Activated CD4-positive, alpha-beta T cell treated with anti-CD3 and anti-CD28 coated beads, Interleukin-2, amount 10 ng/mL, durations not matched to agents 24 days and 14 days (primary cell): ENCODE data around the gene HSP90AB1. TPM values are rescaled to one million over a fixed set of nuclear protein-coding genes. Genes with fewer than 3 reads are reported as not detected.

Experiments used
- DNase-seq: peaks from one replicate; pipeline ENCODE4 v3.0.0; 2022
- H3K27ac Mint-ChIP-seq: one replicate; pipeline ENCODE4 v1.8.0; 2022; ENCODE audit warnings: mild to moderate bottlenecking, mixed read lengths
- H3K27me3 Mint-ChIP-seq: one replicate; pipeline ENCODE4 v1.8.0; 2022; ENCODE audit warnings: mixed read lengths
- H3K36me3 Mint-ChIP-seq: one replicate; pipeline ENCODE4 v1.8.0; 2022; ENCODE audit warnings: low read depth, mild to moderate bottlenecking, mixed read lengths
- H3K4me1 Mint-ChIP-seq: one replicate; pipeline ENCODE4 v1.8.0; 2021; ENCODE audit warnings: mixed read lengths
- H3K4me3 Mint-ChIP-seq: one replicate; pipeline ENCODE4 v1.8.0; 2022; ENCODE audit warnings: mild to moderate bottlenecking, moderate library complexity, mixed read lengths
- H3K9me3 Mint-ChIP-seq: one replicate; pipeline ENCODE4 v1.8.0; 2021; ENCODE audit warnings: mixed read lengths
- intact Hi-C: fragments of 100-400 bp; cut with micrococcal nuclease; formaldehyde crosslinking; loops from one replicate; pipeline ENCODE4 v1.15.1; 2023
- total RNA-seq: library from RNA; stranded (reverse); gene quantifications from 2 replicates; pipeline ENCODE4 v1.2.3, GENCODE V29; 2022

HSP90AB1 gene
- 2,450 and 2,479 TPM in 2 replicates for total RNA-seq

DNA sequence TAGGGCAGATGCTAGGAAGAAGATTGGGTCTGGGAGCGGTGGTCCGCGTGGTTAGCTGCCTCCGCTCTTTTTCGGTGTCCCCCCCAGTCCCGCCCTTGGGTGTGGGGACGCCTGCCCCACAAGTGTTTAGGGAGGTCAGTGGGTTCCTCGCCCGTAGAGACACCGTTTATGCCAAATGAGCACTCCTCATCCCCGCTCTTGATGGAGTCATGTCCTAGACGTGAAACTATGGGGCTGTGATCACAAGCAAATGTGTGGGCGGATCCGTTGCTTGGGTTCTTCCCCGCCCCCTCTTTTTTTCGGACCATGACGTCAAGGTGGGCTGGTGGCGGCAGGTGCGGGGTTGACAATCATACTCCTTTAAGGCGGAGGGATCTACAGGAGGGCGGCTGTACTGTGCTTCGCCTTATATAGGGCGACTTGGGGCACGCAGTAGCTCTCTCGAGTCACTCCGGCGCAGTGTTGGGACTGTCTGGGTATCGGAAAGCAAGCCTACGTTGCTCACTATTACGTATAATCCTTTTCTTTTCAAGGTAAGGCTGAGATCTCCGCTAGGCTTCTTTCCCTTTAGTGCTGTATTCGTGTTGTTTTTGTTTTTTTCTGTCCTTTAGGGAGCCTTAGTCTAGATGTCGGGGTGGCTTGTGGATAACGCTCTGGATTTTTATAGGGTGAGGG lies at the start of gene HSP90AB1:
Gene HSP90AB1 (plus strand): TSS at position 439 of the 675 bp plus-strand sequence. CDS start 1,529 bp downstream, outside the sequence.
- Mint-ChIP-seq H3K9me3 (no peaks in the 10 kb centered on the region), H3K4me3 (peak within 1 kb of the TSS; percentile 92), H3K4me1 (peaks cover 40% of the 10 kb centered on the region), H3K27ac (peak within 1 kb of the TSS; percentile 98), H3K27me3 (peaks cover 3% of the 10 kb centered on the region), H3K36me3 (peaks cover 50% of the 10 kb centered on the region)
- DNase-seq, result peak; percentile 99
- intact Hi-C loops, result loop anchor here (1.0 to 10.0 kb wide), 7 partner anchors 8 to 672 kb away; partner anchors contain the start of genes MRPL14, NFKBIE, POLH and SLC35B2

GRCh38 chr6:44198684-44199083 lies 48.2 kb upstream of the HSP90AB1 start:
- intact Hi-C loops, result no loop called here
- Mint-ChIP-seq H3K4me1 (no peaks in the 10 kb centered on the region), H3K36me3 (no peaks in the 10 kb centered on the region), H3K27me3 (peaks cover 8% of the 10 kb centered on the region), H3K4me3 (no peak overlapping the region), H3K27ac (no peak overlapping the region), H3K9me3 (no peaks in the 10 kb centered on the region)
- no peak for DNase-seq

DNA sequence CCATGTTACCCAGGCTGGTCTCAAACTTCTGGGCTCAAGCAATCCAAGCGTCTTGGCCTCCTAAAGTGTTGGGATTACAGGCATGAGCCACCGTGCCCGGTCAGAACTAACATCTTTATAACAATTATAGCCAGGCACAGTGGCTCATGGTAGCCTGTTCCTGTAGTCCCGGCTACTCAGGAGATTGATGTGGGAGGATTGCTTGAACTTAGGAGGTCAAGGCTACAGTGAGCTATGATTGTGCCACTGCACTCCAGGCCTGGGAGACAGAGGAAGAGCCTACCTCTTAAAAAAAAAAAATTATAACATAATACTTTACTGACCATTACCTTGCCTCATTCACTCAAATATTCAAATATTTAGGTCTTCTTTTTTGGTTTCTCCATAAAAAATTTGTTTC lies 47.0 kb upstream of the HSP90AB1 start:
- intact Hi-C loops, result no loop called here
- Mint-ChIP-seq H3K9me3 (no peaks in the 10 kb centered on the region), H3K36me3 (no peaks in the 10 kb centered on the region), H3K4me3 (no peak overlapping the region), H3K4me1 (no peaks in the 10 kb centered on the region), H3K27me3 (peaks cover 9% of the 10 kb centered on the region), H3K27ac (no peak overlapping the region)
- DNase-seq, result no peak

DNA sequence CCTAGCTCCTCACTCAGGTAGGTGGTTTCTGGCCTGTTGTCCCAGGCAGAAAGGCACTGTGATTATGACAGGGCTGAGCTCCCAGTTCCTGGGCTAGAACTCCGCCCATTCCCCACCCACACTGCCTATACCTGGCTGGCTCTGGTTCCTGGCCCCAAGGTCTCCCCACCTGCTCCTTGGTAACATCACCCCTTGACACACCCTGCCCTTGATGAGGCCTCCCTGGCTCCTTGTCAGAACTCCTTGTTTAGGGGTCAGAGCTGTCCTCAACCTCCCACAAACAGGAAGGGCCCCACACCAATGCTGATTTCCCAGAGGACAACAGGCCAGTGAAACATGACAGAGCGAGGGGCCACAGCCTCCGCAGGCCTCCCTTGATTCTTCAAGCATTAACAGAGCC lies 45.7 kb upstream of the HSP90AB1 start:
- Mint-ChIP-seq H3K9me3 (no peaks in the 10 kb centered on the region), H3K27ac (no peak overlapping the region), H3K4me3 (no peak overlapping the region), H3K36me3 (no peaks in the 10 kb centered on the region), H3K27me3 (peaks cover 9% of the 10 kb centered on the region), H3K4me1 (no peaks in the 10 kb centered on the region)
- intact Hi-C loops, result no loop called here
- no peak for DNase-seq

DNA sequence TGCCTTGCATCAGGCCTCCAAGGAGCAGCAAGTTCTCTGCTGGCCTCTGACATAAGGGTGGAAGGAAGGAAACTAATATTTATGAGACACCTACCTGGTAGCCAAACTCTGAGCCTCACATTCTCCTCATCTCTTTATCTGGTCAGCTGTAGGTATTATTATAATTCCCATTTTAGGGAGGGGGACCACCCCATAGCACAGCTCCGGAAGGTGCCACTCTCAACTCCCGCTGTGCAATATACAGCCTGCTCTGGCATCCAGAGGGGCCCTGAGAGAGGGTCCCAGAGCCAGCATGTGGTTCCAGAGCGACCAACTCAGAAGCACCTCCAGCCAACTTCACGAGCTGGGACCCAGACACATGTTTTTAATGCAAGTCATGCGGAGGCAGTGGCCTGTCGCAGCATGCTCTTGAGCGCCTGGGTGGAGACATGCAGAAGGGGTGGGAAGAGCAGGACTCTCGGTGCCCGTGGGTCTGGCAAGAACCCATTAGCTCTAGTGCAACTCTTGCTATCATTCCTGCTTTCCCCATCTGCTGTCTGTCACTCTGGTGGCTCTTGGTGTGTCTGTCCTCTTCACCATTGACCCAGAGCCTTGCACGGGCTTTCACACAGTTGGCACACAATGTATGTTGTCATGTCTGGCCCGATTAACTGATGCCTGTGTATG lies 45.1 kb upstream of the HSP90AB1 start:
- Mint-ChIP-seq H3K27me3 (peaks cover 9% of the 10 kb centered on the region), H3K36me3 (no peaks in the 10 kb centered on the region)
- DNase-seq, result no peak

GRCh38 chr6:44202332-44202971 lies 44.4 kb upstream of the HSP90AB1 start:
- H3K4me3 Mint-ChIP-seq, result no peak overlapping the region
- intact Hi-C loops, result no loop called here
- no peaks in the 10 kb centered on the region for H3K4me1 Mint-ChIP-seq
- no peak for DNase-seq
- no peak overlapping the region for H3K27ac Mint-ChIP-seq
- no peaks in the 10 kb centered on the region for H3K9me3 Mint-ChIP-seq
- H3K36me3 Mint-ChIP-seq, result no peaks in the 10 kb centered on the region
- peaks cover 9% of the 10 kb centered on the region for H3K27me3 Mint-ChIP-seq

More for the DNA sequence above, 45.1 kb upstream of the HSP90AB1 start:
- intact Hi-C loops, result no loop called here
- no peaks in the 10 kb centered on the region for H3K4me1 Mint-ChIP-seq
- no peak overlapping the region for H3K4me3 Mint-ChIP-seq
- H3K27ac Mint-ChIP-seq, result no peak overlapping the region
- H3K9me3 Mint-ChIP-seq, result no peaks in the 10 kb centered on the region

GRCh38 chr6:44202972-44203750 lies 43.7 kb upstream of the HSP90AB1 start:
- DNase-seq, result no peak
- Mint-ChIP-seq H3K27ac (no peak overlapping the region), H3K4me3 (no peak overlapping the region), H3K9me3 (no peaks in the 10 kb centered on the region), H3K27me3 (peaks cover 13% of the 10 kb centered on the region), H3K4me1 (no peaks in the 10 kb centered on the region), H3K36me3 (no peaks in the 10 kb centered on the region)
- intact Hi-C loops, result no loop called here

DNA sequence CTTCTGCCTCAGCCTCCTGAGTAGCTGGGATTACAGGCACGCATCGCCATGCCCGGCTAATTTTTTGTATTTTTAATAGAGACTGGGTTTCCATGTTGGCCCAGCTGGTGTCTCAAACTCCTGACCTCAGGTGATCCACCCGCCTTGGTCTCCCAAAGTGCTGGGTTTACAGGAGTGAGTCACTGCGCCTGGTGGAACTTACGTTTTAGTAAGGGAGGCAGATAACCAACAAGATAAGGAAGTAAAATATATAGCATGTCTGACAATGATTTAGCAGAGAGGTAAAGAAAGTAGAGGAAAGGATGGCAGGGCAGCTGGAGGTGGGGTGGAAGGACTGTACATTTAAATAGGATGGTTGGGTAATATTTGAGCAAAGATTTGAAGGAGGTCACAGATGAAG lies 42.9 kb upstream of the HSP90AB1 start:
- Mint-ChIP-seq H3K4me3 (no peak overlapping the region), H3K27ac (no peak overlapping the region), H3K9me3 (no peaks in the 10 kb centered on the region), H3K4me1 (no peaks in the 10 kb centered on the region), H3K27me3 (peaks cover 16% of the 10 kb centered on the region), H3K36me3 (no peaks in the 10 kb centered on the region)
- no peak for DNase-seq
- intact Hi-C loops, result no loop called here

GRCh38 chr6:44207966-44208365 lies 38.9 kb upstream of the HSP90AB1 start:
- intact Hi-C loops, result no loop called here
- no peaks in the 10 kb centered on the region for H3K4me1 Mint-ChIP-seq
- H3K4me3 Mint-ChIP-seq, result no peak overlapping the region
- H3K36me3 Mint-ChIP-seq, result no peaks in the 10 kb centered on the region
- DNase-seq, result no peak
- H3K27ac Mint-ChIP-seq, result no peak overlapping the region
- H3K27me3 Mint-ChIP-seq, result peaks cover 20% of the 10 kb centered on the region
- H3K9me3 Mint-ChIP-seq, result no peaks in the 10 kb centered on the region

- Mint-ChIP-seq H3K9me3 (no peaks in the 10 kb centered on the region), H3K36me3 (no peaks in the 10 kb centered on the region), H3K4me3 (no peak overlapping the region)
Measured at GRCh38 chr6:44211284-44211683, 35.6 kb upstream of the HSP90AB1 start.

DNA sequence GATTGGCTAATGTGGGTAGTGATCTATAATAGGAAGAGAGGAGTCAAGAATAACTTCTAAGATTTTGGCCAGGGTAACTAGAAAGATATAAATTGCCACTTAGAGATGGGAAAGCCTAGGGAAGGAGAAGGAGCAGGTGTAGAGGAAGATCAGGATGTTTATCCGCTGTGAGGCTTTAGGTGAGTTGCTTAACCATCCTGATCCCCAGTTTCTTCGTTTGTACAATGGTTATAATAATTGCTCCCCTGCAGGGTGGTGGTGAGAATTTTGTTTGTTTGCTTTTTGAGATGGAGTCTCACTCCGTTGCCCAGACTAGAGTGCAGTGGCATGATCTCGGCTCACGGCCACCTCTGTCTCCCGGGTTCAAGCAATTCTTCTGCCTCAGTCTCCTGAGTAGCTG lies 32.6 kb upstream of the HSP90AB1 start:
- Mint-ChIP-seq H3K4me1 (no peaks in the 10 kb centered on the region), H3K9me3 (no peaks in the 10 kb centered on the region), H3K27ac (no peak overlapping the region), H3K27me3 (peaks cover 24% of the 10 kb centered on the region), H3K4me3 (no peak overlapping the region), H3K36me3 (no peaks in the 10 kb centered on the region)
- intact Hi-C loops, result no loop called here
- DNase-seq, result no peak

More at GRCh38 chr6:44211284-44211683, 35.6 kb upstream of the HSP90AB1 start:
- intact Hi-C loops, result no loop called here
- peaks cover 19% of the 10 kb centered on the region for H3K27me3 Mint-ChIP-seq
- no peaks in the 10 kb centered on the region for H3K4me1 Mint-ChIP-seq
- H3K27ac Mint-ChIP-seq, result no peak overlapping the region
- DNase-seq, result no peak

GRCh38 chr6:44216677-44217331 lies 30.1 kb upstream of the HSP90AB1 start, which contains the start of gene MYMX:
TSS of gene MYMX (plus strand) at chr6:44216926. CDS start at chr6:44217472, 546 bp downstream.
- Mint-ChIP-seq H3K36me3 (no peaks in the 10 kb centered on the region), H3K4me1 (peaks cover 9% of the 10 kb centered on the region), H3K27ac (no peak within 1 kb of the TSS), H3K4me3 (no peak within 1 kb of the TSS), H3K9me3 (no peaks in the 10 kb centered on the region), H3K27me3 (peaks cover 18% of the 10 kb centered on the region)
- intact Hi-C loops, result no loop called here
- DNase-seq, result no peak
